Measurements from ENCODE around the gene ATF6B.

The ATF6B gene

DNA sequence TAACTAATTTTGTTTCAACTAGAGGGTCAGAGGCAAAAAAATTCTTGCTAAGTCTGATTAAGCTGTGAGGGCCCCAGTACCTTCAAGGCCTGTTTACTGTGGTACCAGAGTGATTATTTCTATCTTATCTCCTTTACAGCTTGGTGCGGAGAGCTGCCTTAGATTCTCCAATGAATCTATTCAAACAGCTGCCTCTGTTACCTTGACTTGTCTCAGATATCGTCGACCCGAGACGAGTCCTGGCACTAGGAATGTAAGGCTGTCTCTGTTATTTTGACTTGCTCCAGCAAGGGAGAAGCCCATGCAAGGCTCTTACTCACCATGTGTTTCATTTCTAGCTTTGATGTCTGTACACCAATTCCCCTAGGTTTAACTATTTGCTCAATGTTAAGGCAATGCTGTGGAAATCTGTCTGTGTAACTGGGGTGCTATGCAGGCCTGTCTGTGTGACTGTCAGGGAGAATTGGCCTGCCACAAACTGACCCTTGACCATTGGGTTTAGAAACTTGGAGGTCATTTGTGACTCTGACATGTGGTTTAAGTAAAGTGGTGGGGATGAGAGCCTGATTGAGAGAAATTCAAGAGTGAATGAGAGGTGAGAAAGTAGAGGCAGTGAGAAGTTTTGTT lies 12.5 kb upstream of the ATF6B start:
- H3K4me3 ChIP-seq (ENCODE audit: low read depth, low read length), result no peak overlapping the region
- no peak for DNase-seq (ENCODE audit: low read depth)
- TF ChIP-seq, protein P1, sequence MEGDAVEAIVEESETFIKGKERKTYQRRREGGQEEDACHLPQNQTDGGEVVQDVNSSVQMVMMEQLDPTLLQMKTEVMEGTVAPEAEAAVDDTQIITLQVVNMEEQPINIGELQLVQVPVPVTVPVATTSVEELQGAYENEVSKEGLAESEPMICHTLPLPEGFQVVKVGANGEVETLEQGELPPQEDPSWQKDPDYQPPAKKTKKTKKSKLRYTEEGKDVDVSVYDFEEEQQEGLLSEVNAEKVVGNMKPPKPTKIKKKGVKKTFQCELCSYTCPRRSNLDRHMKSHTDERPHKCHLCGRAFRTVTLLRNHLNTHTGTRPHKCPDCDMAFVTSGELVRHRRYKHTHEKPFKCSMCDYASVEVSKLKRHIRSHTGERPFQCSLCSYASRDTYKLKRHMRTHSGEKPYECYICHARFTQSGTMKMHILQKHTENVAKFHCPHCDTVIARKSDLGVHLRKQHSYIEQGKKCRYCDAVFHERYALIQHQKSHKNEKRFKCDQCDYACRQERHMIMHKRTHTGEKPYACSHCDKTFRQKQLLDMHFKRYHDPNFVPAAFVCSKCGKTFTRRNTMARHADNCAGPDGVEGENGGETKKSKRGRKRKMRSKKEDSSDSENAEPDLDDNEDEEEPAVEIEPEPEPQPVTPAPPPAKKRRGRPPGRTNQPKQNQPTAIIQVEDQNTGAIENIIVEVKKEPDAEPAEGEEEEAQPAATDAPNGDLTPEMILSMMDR (IDR thresholded peaks at IDR 0.05; ENCODE audit: low read depth, low read length, missing control alignments), result no peak

DNA sequence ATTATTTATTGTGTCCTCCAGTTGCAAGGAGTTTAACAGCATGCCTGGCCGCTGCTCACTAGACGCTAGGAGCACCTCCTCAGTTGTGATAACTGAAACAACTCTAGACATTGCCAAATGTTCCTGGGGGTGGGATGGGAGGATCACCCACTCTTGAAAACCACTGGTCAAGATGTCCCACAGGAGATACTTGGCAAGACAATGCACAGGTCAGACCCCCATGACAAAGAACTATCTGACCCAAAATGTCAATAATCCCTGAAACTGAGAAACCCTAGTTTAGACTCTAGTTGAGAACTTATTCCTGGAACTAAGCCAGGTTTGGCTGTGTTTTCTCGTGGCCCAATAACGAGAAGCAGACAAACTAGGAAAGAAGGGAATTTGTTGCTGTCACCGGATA lies 11.5 kb upstream of the ATF6B start:
- H3K4me3 ChIP-seq (ENCODE audit: low read depth, low read length), result no peak overlapping the region
- TF ChIP-seq, protein P1 (IDR thresholded peaks at IDR 0.05; ENCODE audit: low read depth, low read length, missing control alignments), result no peak
- DNase-seq (ENCODE audit: low read depth), result no peak

DNA sequence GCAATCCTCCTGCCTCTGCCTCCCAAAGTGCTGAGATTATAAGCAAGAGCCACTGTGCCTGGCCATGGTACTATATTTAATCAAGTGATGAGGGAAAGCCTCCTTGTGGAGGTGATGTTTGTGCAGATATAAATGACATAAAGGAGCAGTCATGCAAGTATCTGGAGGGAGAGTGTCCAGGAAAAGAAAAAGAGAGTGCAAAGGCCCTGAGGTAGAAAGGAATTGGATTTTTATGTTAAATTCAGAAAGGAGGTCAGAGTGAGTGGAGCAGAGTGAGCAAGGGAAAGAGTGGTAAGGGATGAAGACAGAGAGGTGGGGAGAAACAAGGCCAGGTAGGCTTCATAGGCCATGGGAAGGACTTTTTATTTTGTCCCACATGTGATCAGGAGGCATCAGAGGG lies 9.4 kb upstream of the ATF6B start:
- TF ChIP-seq, protein P1 (IDR thresholded peaks at IDR 0.05; ENCODE audit: low read depth, low read length, missing control alignments), result no peak
- DNase-seq (ENCODE audit: low read depth), result no peak
- no peak overlapping the region for H3K4me3 ChIP-seq (ENCODE audit: low read depth, low read length)

GRCh38 chr6:32133786-32134185 lies 5.7 kb upstream of the ATF6B start:
- TF ChIP-seq, protein P1 (IDR thresholded peaks at IDR 0.05; ENCODE audit: low read depth, low read length, missing control alignments), result no peak
- no peak for DNase-seq (ENCODE audit: low read depth)
- no peak overlapping the region for H3K4me3 ChIP-seq (ENCODE audit: low read depth, low read length)

DNA sequence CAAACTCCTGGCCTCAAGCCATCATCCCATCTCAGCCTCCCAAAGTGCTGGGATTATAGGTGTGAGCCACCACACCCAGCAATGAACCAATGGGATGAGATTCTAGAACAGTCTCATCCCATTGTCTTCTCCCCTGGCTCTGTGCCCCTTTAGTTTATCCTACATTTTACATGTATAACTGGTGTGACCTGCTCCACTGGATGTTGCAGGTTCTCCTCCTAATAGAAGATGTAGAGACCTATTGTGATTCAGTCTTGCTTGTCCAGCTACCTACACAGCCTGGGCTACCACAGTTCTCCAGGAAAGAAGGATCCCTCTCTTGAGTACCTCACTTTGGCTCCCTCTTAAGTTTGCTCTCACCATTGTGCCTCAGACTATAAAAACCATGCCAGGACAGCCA lies 4.1 kb upstream of the ATF6B start:
- no peak overlapping the region for H3K4me3 ChIP-seq (ENCODE audit: low read depth, low read length)
- TF ChIP-seq, protein P1 (IDR thresholded peaks at IDR 0.05; ENCODE audit: low read depth, low read length, missing control alignments), result no peak
- DNase-seq (ENCODE audit: low read depth), result no peak

DNA sequence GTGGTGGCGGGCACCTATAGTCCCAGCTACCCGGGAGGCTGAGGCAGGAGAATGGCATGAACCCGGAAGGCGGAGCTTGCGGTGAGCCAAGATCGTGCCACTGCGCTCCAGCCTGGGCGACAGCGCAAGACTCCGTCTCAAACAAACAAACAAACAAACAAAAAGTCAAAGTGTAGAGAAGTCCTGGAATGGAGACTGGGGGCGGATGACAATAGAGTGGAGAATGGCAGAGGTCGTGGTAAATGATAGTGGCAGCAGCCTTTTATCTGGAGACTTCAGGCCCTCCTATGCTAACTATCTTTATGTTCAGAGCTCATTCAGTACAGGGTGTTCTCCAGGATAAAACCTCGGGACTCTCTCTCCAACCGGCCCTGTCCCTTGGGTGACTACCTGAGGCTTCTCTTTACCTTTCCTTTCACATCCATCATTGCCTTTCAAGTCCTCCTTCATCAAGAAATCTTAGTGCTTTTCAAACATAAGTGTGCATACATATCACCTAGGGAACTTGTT lies 3.4 kb upstream of the ATF6B start:
- no peak overlapping the region for H3K4me3 ChIP-seq (ENCODE audit: low read depth, low read length)

More for the DNA sequence above, 3.4 kb upstream of the ATF6B start:
- TF ChIP-seq, protein P1 (IDR thresholded peaks at IDR 0.05; ENCODE audit: low read depth, low read length, missing control alignments), result no peak
- no peak for DNase-seq (ENCODE audit: low read depth)
